ENCODE results near the gene SLC38A11.
A peak's percentile ranks its signal among the peaks of the same experiment; 100 is the strongest.

The SLC38A11 gene

GRCh38 chr2:164969909-164970690 lies 14.8 kb upstream of the SLC38A11 start:
- no peak for DNase-seq

GRCh38 chr2:164967781-164968228 lies 12.5 kb upstream of the SLC38A11 start:
- DNase-seq: peak; percentile 86

GRCh38 chr2:164967361-164967760 lies 12.0 kb upstream of the SLC38A11 start:
- no peak for DNase-seq

- DNase-seq: no peak
Measured at GRCh38 chr2:164964700-164965099, 9.4 kb upstream of the SLC38A11 start.

- no peak for DNase-seq
Measured at GRCh38 chr2:164960159-164960558, 4.8 kb upstream of the SLC38A11 start.

GRCh38 chr2:164954186-164954585 lies 1.1 kb downstream of the SLC38A11 start:
- no peak for DNase-seq

GRCh38 chr2:164953279-164953678 lies 2.0 kb downstream of the SLC38A11 start:
- DNase-seq: no peak

GRCh38 chr2:164952057-164952702 lies 3.1 kb downstream of the SLC38A11 start:
- no peak for DNase-seq

- DNase-seq: no peak
Measured at GRCh38 chr2:164948540-164948939, 6.8 kb downstream of the SLC38A11 start.

- DNase-seq: no peak
Measured at GRCh38 chr2:164947281-164947680, 8.0 kb downstream of the SLC38A11 start.

GRCh38 chr2:164943289-164943688 lies 12.0 kb downstream of the SLC38A11 start:
- no peak for DNase-seq

GRCh38 chr2:164937864-164938401 lies 17.4 kb downstream of the SLC38A11 start:
- DNase-seq: no peak

- no peak for DNase-seq
Measured at GRCh38 chr2:164935118-164936101, 19.9 kb downstream of the SLC38A11 start.

GRCh38 chr2:164934401-164935117 lies 20.8 kb downstream of the SLC38A11 start:
- DNase-seq: no peak

GRCh38 chr2:164933671-164934189 lies 21.6 kb downstream of the SLC38A11 start:
- DNase-seq: no peak

GRCh38 chr2:164932377-164932776 lies 22.9 kb downstream of the SLC38A11 start:
- DNase-seq: no peak

- no peak for DNase-seq
Measured at GRCh38 chr2:164928101-164928673, 27.1 kb downstream of the SLC38A11 start.

GRCh38 chr2:164922134-164922533 lies 33.2 kb downstream of the SLC38A11 start:
- peak; percentile 21 for DNase-seq

- peak; percentile 93 for DNase-seq
Measured at GRCh38 chr2:164920430-164920829, 34.9 kb downstream of the SLC38A11 start.

- DNase-seq: peak; percentile 37
Measured at GRCh38 chr2:164917296-164917903, 37.9 kb downstream of the SLC38A11 start.

GRCh38 chr2:164915566-164915965 lies 39.8 kb downstream of the SLC38A11 start:
- DNase-seq: no peak

Measured in EL (cell line).